ENCODE measurements around the gene SHH.

Gene SHH

DNA sequence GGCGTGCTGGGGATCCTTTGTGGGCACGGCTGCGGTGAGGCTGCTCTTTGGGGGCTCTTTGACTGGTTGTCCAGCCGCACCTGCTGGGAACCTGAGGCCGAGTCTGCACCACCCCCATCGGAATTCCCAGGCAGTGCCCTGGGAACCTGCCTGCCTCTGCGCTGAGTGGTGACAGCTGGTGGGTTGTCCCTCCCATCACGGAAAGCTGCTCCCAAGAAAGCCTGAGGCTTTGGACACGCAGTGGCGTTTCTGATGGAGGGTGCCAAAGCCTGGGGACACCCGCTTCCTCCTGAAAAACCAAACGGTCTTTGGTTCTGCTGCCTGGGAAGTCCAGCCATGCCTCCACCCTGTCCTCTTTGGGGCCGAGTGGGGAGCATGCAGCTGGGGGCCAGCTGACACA lies 21.4 kb upstream of the SHH start:
- no peaks in the 10 kb centered on the region for H3K79me2 ChIP-seq (ENCODE audit: control insufficient read depth, insufficient read depth, low read length, poor library complexity)
- no peak overlapping the region for H4K12ac ChIP-seq (ENCODE audit: low read depth, low read length)
- peaks cover 5% of the 10 kb centered on the region for H3K9me3 ChIP-seq (ENCODE audit: insufficient read depth, low read depth, low read length)
- no peaks in the 10 kb centered on the region for H3K79me1 ChIP-seq (ENCODE audit: low read length)
- H3K23ac ChIP-seq (ENCODE audit: low read length), result no peak overlapping the region
- no peaks in the 10 kb centered on the region for H3K27me3 ChIP-seq (ENCODE audit: insufficient read depth, low read length)
- H3K4me2 ChIP-seq (ENCODE audit: low read length), result no peak overlapping the region
- H4K91ac ChIP-seq (ENCODE audit: low read depth, low read length), result no peak overlapping the region
- no peak overlapping the region for H3K4ac ChIP-seq (ENCODE audit: low read depth, low read length)
- no peaks in the 10 kb centered on the region for H3K4me1 ChIP-seq (ENCODE audit: control insufficient read depth in 1 of 2, insufficient read depth in 2 of 2, low read length in 2 of 2)
- no CpG with 5 or more reads among the region's 13 CpGs for WGBS (ENCODE audit: extremely low coverage, insufficient coverage, insufficient read length)
- H3K18ac ChIP-seq (ENCODE audit: low read length), result no peak overlapping the region
- H3K4me3 ChIP-seq (ENCODE audit: low read depth, low read length), result no peak overlapping the region
- H3K27ac ChIP-seq (ENCODE audit: low read depth, low read length), result no peak overlapping the region
- H3K36me3 ChIP-seq (ENCODE audit: control insufficient read depth in 1 of 2, insufficient read depth in 2 of 2, low read length in 2 of 2), result no peaks in the 10 kb centered on the region
- H2AFZ ChIP-seq (ENCODE audit: insufficient read depth, low read length, poor library complexity), result no peak overlapping the region
- no peak overlapping the region for H2BK12ac ChIP-seq (ENCODE audit: low read length)
- H2BK5ac ChIP-seq (ENCODE audit: low read depth, low read length, poor library complexity), result no peak overlapping the region
- no peak overlapping the region for H3K9ac ChIP-seq (ENCODE audit: low read length)
- DNase-seq, result no peak
- no peak overlapping the region for H2BK120ac ChIP-seq (ENCODE audit: insufficient read depth, low read length, poor library complexity)
- no peak overlapping the region for H2AK5ac ChIP-seq (ENCODE audit: low read length)
- no peak overlapping the region for H4K8ac ChIP-seq (ENCODE audit: low read depth, low read length)
- H3K14ac ChIP-seq (ENCODE audit: low read length), result no peak overlapping the region

DNA sequence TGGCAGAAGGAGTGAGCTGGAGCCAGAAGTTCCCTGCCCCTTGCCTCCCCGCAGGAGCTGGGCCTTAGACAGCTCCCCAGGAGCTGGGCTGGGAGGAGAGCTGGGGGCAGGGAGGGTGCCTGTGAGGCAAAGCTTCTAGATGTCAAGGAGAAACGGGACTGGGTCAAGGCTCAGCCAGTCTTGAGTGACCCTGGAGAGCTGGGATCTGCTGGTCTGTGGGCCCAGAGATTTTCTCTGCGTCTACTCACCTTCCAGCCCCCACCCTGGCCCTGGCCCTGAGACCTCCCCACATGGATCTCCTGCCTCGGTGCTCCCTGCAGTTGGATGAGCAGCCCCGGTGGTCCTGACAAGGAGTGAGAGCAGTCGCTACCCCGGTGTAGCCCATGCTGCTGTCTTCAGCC lies 20.3 kb upstream of the SHH start:
- H3K27ac ChIP-seq (ENCODE audit: low read depth, low read length), result no peak overlapping the region
- WGBS (ENCODE audit: extremely low coverage, insufficient coverage, insufficient read length), result no CpG with 5 or more reads among the region's 7 CpGs
- H3K9me3 ChIP-seq (ENCODE audit: insufficient read depth, low read depth, low read length), result peaks cover 5% of the 10 kb centered on the region

DNA sequence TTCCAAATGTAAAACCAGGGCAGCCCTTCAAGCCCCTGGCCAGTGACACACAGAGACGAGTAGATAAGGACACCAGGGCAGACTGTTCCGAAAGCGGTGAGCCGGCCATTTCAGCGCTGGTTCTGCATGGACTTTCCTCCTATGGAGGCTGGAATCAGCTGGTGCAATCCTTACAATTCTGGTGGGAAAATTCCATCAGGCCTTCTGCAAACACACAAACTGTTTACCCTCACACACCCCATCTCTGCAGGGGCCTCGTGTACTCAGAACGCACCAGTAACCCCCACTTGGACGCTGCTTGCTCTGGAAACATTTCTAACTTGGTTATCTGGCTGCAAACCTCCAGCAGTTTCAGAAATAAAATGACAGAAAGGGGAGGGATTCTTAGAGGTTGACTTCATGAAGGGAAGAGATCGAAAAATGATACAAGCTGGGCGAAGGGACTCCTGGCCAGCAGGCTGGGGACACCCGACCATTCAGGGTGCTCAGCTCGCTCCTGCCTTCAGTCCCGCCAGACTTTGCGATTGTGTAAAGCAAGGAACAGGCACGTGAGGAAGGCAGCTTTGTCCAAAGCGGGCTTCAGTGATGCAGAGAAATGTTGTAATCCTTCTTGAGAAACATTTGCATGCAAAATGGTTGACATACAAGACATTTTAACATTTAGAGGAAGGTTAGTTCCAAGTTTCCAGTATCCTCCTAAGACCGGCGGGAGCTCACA lies 19.7 kb upstream of the SHH start:
- H2BK120ac ChIP-seq (ENCODE audit: insufficient read depth, low read length, poor library complexity), result no peak overlapping the region
- no peak overlapping the region for H3K14ac ChIP-seq (ENCODE audit: low read length)
- no peak overlapping the region for H4K12ac ChIP-seq (ENCODE audit: low read depth, low read length)
- no peak overlapping the region for H4K8ac ChIP-seq (ENCODE audit: low read depth, low read length)
- no peak overlapping the region for H3K18ac ChIP-seq (ENCODE audit: low read length)
- no peak overlapping the region for H3K9ac ChIP-seq (ENCODE audit: low read length)
- no peak overlapping the region for H3K4me3 ChIP-seq (ENCODE audit: low read depth, low read length)
- no peak overlapping the region for H2AK5ac ChIP-seq (ENCODE audit: low read length)
- H3K27me3 ChIP-seq (ENCODE audit: insufficient read depth, low read length), result no peaks in the 10 kb centered on the region
- H3K4ac ChIP-seq (ENCODE audit: low read depth, low read length), result no peak overlapping the region
- no peak overlapping the region for H3K23ac ChIP-seq (ENCODE audit: low read length)
- no peak overlapping the region for H3K4me2 ChIP-seq (ENCODE audit: low read length)
- H4K91ac ChIP-seq (ENCODE audit: low read depth, low read length), result no peak overlapping the region
- H2BK5ac ChIP-seq (ENCODE audit: low read depth, low read length, poor library complexity), result no peak overlapping the region
- no CpG with 5 or more reads among the region's 18 CpGs for WGBS (ENCODE audit: extremely low coverage, insufficient coverage, insufficient read length)
- H3K27ac ChIP-seq (ENCODE audit: low read depth, low read length), result no peak overlapping the region
- no peak for DNase-seq
- H3K9me3 ChIP-seq (ENCODE audit: insufficient read depth, low read depth, low read length), result peaks cover 5% of the 10 kb centered on the region
- H3K36me3 ChIP-seq (ENCODE audit: control insufficient read depth in 1 of 2, insufficient read depth in 2 of 2, low read length in 2 of 2), result no peaks in the 10 kb centered on the region
- H2BK12ac ChIP-seq (ENCODE audit: low read length), result no peak overlapping the region
- H3K4me1 ChIP-seq (ENCODE audit: control insufficient read depth in 1 of 2, insufficient read depth in 2 of 2, low read length in 2 of 2), result no peaks in the 10 kb centered on the region
- H3K79me1 ChIP-seq (ENCODE audit: low read length), result no peaks in the 10 kb centered on the region
- no peaks in the 10 kb centered on the region for H3K79me2 ChIP-seq (ENCODE audit: control insufficient read depth, insufficient read depth, low read length, poor library complexity)
- H2AFZ ChIP-seq (ENCODE audit: insufficient read depth, low read length, poor library complexity), result no peak overlapping the region

More for the DNA sequence above, 20.3 kb upstream of the SHH start:
- H2BK12ac ChIP-seq (ENCODE audit: low read length), result no peak overlapping the region
- H3K23ac ChIP-seq (ENCODE audit: low read length), result no peak overlapping the region
- H2AFZ ChIP-seq (ENCODE audit: insufficient read depth, low read length, poor library complexity), result no peak overlapping the region
- H3K79me2 ChIP-seq (ENCODE audit: control insufficient read depth, insufficient read depth, low read length, poor library complexity), result no peaks in the 10 kb centered on the region
- H3K9ac ChIP-seq (ENCODE audit: low read length), result no peak overlapping the region
- H2BK120ac ChIP-seq (ENCODE audit: insufficient read depth, low read length, poor library complexity), result no peak overlapping the region
- H2BK5ac ChIP-seq (ENCODE audit: low read depth, low read length, poor library complexity), result no peak overlapping the region
- no peaks in the 10 kb centered on the region for H3K27me3 ChIP-seq (ENCODE audit: insufficient read depth, low read length)
- DNase-seq, result no peak
- no peak overlapping the region for H3K4me2 ChIP-seq (ENCODE audit: low read length)
- H3K4me3 ChIP-seq (ENCODE audit: low read depth, low read length), result no peak overlapping the region
- no peaks in the 10 kb centered on the region for H3K4me1 ChIP-seq (ENCODE audit: control insufficient read depth in 1 of 2, insufficient read depth in 2 of 2, low read length in 2 of 2)
- no peak overlapping the region for H2AK5ac ChIP-seq (ENCODE audit: low read length)
- no peak overlapping the region for H4K91ac ChIP-seq (ENCODE audit: low read depth, low read length)
- no peaks in the 10 kb centered on the region for H3K79me1 ChIP-seq (ENCODE audit: low read length)
- no peak overlapping the region for H4K12ac ChIP-seq (ENCODE audit: low read depth, low read length)
- no peaks in the 10 kb centered on the region for H3K36me3 ChIP-seq (ENCODE audit: control insufficient read depth in 1 of 2, insufficient read depth in 2 of 2, low read length in 2 of 2)
- H3K4ac ChIP-seq (ENCODE audit: low read depth, low read length), result no peak overlapping the region
- no peak overlapping the region for H3K18ac ChIP-seq (ENCODE audit: low read length)
- no peak overlapping the region for H4K8ac ChIP-seq (ENCODE audit: low read depth, low read length)
- no peak overlapping the region for H3K14ac ChIP-seq (ENCODE audit: low read length)

DNA sequence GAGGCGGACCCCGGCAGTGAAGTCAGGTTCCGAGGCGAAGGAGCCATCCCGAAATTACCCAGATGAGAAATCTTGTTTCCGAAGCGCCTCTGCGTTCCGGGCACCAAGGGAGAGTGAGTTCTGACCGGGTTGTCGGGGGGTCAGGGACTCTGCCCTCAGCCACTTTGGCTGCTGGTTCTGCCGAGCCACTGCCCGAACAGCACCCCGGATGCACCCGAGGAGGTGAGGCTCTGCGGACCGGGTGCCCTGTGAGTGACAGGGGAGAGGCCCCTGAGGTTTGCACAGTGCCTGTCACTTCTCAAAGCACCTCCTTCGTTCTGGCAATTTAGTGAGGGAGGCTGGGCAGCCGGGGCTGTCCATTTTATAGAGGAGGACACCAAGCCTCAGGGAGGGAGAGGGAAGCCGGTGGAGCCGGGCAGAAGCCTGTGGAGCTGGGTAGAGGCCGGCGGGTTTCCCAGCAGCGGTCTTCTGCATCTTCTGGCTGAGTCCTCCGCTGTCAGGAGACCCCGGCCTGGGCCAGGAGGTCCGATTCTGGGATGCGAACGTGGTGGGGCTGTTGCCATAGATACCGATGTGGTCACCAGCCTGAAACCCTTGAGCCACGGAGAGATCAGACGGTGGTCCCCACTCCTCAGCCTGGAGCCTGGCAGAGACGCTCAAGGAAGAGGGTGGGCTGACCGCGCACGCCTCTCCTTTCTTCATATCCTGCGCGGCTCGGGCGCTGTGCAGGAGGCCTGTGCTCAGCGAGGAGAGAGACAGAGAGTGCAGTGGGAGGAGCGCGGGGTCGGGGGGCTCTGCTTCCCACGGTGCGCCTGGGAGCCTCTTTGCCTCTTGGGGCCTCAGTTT lies 18.9 kb upstream of the SHH start:
- H4K8ac ChIP-seq (ENCODE audit: low read depth, low read length), result no peak overlapping the region
- H2AFZ ChIP-seq (ENCODE audit: insufficient read depth, low read length, poor library complexity), result no peak overlapping the region
- DNase-seq, result no peak
- H3K9ac ChIP-seq (ENCODE audit: low read length), result no peak overlapping the region
- no peak overlapping the region for H3K27ac ChIP-seq (ENCODE audit: low read depth, low read length)
- H2BK120ac ChIP-seq (ENCODE audit: insufficient read depth, low read length, poor library complexity), result no peak overlapping the region
- no peak overlapping the region for H3K14ac ChIP-seq (ENCODE audit: low read length)
- no peak overlapping the region for H2BK5ac ChIP-seq (ENCODE audit: low read depth, low read length, poor library complexity)
- H3K79me2 ChIP-seq (ENCODE audit: control insufficient read depth, insufficient read depth, low read length, poor library complexity), result no peaks in the 10 kb centered on the region
- H3K4me3 ChIP-seq (ENCODE audit: low read depth, low read length), result no peak overlapping the region
- no peak overlapping the region for H4K91ac ChIP-seq (ENCODE audit: low read depth, low read length)
- no peak overlapping the region for H2BK12ac ChIP-seq (ENCODE audit: low read length)
- WGBS (ENCODE audit: extremely low coverage, insufficient coverage, insufficient read length), result no CpG with 5 or more reads among the region's 46 CpGs
- H3K27me3 ChIP-seq (ENCODE audit: insufficient read depth, low read length), result no peaks in the 10 kb centered on the region
- H3K36me3 ChIP-seq (ENCODE audit: control insufficient read depth in 1 of 2, insufficient read depth in 2 of 2, low read length in 2 of 2), result no peaks in the 10 kb centered on the region
- no peaks in the 10 kb centered on the region for H3K4me1 ChIP-seq (ENCODE audit: control insufficient read depth in 1 of 2, insufficient read depth in 2 of 2, low read length in 2 of 2)
- H3K18ac ChIP-seq (ENCODE audit: low read length), result no peak overlapping the region
- H3K79me1 ChIP-seq (ENCODE audit: low read length), result no peaks in the 10 kb centered on the region
- no peak overlapping the region for H3K4ac ChIP-seq (ENCODE audit: low read depth, low read length)
- no peak overlapping the region for H2AK5ac ChIP-seq (ENCODE audit: low read length)
- peaks cover 5% of the 10 kb centered on the region for H3K9me3 ChIP-seq (ENCODE audit: insufficient read depth, low read depth, low read length)
- H4K12ac ChIP-seq (ENCODE audit: low read depth, low read length), result no peak overlapping the region
- H3K23ac ChIP-seq (ENCODE audit: low read length), result no peak overlapping the region
- no peak overlapping the region for H3K4me2 ChIP-seq (ENCODE audit: low read length)

Data from trophoblast cell (in vitro differentiated cells and primary cell).